Activated T-cell treated with anti-CD3 and anti-CD28 coated beads for 1 hour (primary cell): ENCODE results near the gene ABCG5.

Experiments
- DNase-seq: peaks from one replicate; pipeline ENCODE4 v3.0.0-alpha.2; 2020; ENCODE audit warnings: low read depth

The ABCG5 gene

DNA sequence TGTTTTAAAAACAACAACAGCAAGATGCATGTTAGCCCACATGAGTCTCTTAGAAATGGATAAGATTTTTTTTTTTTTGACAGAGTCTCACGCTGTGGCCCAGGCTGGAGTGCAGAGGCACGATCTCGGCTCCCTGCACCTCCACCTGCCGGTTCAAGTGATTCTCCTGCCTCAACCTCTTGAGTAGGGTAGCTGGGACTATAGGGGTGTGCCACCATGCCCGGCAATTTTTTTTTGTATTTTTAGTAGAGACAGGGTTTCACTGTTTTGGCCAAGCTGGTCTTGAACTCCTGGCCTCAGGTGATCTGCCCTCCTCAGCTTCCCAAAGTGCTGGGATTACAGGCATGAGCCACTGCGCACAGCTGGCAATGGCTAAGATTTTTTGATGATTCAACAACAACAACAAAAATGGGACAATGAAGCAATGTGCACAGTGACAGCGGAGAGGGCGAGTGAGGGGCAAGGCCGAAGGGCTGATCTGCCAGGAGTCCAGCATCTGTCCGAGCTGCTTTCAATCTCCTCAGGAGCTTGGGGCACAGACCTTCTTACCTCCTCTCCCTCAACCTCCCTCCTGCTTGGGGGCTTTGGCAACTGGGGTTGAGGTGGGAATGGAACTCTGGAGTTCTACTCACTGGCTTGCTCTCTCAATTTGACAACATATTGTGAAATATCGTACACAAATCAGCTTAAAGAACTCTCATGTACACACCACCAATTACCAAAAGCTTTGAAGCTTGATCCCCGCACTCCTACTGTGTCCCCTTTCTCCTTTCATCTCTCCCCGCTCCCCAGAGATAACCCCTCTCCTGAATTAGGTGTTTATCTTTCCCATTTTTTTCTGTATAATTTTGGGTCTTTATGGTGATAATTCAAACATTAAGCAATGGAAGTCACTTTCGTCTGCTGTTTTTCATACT is 3.6 kb upstream of the ABCG5 start:
- no peak for DNase-seq

DNA sequence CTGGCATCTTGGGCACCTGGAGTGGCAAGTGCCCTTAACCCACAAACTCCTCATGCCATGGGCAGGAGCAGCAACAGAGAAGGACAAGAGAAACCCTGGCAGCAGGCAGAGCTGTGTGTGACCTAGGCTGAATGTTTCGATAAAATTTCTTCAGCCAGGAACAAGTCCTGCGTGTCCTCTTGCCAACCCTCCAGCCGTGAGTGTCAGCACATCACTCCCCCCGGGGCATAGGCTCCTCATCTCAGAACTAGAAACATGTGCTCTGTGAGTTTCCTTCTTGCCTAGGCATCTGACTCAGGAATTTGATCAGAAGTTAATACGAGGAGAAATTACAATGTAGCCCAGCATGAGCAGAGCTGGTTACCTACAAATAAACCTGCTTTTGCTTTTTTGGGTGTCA is 2.3 kb upstream of the ABCG5 start:
- DNase-seq, result no peak

GRCh38 chr2:43839776-43840564 is 1.3 kb upstream of the ABCG5 start:
- no peak for DNase-seq

DNA sequence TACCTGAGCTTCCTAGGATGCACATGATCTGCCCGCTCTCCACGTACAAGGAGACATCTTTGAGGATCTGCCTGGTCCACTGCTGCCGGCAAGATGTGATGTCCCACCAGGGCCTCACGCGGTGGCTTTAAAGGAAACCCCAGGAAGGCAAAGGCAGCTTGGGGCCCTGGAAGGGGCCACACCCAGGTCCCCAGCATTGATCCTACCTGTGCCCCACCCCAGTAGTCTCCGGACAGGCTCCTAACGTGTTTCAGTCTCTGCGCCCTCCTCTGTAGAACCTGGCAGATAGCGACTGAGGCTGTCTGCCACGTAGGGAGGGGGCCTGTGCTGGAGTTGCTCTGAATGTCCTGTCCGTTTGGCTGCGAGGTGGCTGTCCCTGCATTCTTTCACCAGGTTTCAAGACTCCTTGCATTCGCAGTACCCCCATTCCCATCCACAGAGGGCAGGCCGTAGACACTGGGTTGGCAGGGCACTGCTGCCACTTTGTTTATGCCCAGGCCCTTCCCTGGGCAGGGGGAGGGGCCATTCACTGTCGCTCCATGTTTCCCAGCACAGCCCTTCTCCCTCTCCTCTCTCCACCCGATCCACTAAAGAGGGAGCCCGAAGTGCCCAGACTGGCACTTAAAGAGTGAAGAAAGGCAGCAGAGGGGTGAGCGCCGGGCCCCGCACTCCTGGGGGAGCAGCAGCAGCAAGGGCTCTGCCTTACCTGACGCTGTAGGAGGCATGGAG is 644 bp downstream of the ABCG5 start:
- no peak for DNase-seq

DNA sequence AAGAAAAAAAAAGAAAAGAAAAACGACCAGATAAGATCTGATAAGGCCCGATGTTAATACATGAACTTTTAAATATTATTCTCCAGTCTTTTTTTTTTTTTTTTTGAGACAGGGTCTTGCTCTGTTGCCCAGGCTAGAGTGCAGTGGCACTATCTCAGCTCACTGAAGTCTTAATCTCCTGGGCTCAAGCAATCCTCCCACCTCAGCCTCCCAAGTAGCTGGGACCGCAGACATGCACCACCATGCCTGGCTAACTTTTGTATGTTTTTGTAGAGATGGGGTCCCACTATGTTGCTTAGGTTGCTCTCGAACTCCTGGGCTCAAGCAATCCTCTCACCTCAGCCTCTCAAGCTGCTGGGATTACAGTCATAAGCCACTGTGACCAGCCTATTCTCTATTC is 1.6 kb downstream of the ABCG5 start:
- no peak for DNase-seq

GRCh38 chr2:43832457-43832856 is 6.2 kb downstream of the ABCG5 start:
- DNase-seq, result no peak

DNA sequence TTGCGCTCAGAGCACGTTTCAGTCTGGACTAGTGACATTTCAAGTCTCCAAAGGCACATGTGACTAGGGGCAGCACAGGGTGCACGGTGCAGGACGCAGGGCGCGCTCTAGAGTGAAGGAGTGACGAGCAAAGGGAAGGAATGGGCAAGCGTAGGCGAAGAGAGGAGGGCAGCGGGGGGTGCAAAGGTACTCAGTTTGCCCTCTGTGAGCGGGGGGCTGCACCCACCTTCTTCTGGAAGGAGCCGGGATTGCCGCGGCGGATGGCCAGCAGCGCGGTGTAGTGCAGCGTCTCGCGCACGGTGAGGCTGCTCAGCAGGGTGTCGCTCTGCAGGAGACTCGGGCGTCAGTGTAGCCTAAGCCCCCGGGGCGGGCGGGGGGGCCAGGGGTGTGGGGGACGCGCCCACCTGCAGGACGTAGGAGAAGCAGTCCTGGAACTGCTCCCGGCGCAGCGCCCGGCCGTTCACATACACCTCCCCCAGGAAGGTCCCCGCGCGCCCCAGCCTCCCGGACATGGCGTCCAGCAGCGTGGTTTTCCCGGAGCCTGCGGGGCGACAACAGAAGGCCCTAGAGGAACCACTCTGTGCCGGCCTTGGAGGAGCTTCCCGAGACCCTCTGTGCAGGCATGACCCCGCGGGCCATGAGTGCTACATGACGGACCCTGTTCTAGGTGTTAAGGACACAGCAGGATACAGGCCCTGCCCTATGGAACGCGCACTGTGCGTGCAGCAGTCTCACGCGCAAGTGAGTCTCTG is 6.9 kb downstream of the ABCG5 start:
- DNase-seq, result no peak

DNA sequence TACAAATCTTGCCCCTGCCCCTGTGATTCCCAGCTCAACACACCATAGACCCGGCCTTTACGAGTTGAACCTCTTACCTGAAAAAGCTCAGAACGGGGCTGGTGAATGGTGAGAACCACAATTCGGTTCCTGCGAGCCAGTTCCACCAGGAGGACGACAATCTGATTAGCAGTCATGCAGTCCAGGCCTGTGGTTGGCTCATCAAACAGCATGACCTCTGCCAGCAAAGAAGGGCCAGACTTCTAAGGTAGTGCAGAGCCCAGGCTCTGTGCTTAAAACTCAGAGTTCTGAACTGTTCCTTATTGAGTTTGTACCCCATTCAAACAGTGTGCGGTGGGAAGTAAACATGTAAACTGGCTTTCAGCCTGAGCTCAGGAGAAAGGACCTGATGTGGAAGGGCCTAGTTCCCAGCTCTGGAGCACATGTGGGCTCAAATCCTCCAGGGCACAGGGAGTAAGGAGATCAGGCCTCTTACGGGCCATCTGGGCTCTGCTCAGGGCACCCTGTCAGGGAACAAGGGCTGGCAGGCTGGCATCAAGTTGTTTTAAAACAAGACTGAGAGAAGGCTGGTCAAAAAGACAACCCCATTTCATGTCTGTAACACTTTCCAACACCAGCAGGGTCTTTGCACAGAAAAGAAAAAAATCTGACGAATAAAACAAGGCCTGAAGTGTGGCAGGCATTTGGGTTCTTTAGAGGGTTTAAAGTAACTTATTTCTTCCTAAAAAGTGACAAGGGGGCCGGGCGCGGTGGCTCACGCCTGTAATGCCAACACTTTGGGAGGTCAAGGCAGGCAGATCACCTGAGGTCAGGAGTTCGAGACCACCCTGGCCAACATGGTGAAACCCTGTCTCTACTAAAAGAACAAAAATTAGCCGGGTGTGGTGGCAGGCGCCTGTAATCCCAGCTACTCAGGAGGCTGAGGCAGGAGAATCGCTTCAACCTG is 12.1 kb downstream of the ABCG5 start:
- DNase-seq, result no peak

- no peak for DNase-seq
These were observed 12.8 kb downstream of the ABCG5 start for GRCh38 chr2:43825841-43826240.

DNA sequence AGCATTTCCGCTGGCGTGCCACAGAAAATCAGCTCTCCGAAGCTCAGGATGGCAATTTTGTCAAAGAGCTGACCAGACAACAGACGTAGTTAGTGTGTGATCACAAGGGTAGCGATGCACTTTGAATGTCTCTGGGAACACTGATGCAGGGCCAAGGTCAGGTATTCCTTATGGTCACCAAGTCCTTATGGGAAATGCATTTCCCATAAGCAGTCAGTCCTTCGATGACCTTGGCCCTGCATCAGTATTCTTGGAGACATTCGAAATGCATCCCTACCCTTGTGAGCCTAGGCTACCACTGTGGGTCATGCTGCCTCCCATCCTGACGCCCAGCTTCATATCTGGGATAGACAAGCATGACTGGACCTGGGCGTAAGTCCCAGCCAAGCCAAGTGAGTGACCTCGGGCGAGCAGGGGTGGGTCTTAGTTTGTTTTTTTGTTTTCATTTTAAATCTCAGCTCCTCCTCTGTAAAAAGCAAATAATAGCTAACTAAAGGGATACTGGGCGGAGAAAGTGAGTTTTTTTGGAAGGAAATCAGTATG is 13.6 kb downstream of the ABCG5 start:
- no peak for DNase-seq

- no peak for DNase-seq
These were observed 14.1 kb downstream of the ABCG5 start for GRCh38 chr2:43824512-43824911.

DNA sequence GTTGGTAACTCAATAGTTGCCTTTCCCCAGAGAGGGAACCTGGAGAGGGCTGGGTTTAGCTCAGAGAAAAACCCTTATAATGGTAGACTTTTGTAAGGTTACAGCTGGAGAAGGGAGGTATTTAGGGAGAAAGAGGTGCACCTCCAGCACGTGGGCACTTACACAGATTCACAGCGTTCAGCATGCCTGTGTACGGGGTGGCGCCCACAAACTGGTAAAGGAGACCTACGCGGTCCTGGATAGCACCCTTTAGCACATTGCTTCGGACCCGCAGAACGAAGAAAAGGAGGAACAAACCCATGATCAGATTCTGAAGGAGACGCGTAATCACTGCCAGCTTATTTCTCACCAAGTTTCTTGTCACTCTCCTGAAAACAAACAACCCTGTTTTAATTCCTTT is 14.9 kb downstream of the ABCG5 start:
- DNase-seq, result no peak

DNA sequence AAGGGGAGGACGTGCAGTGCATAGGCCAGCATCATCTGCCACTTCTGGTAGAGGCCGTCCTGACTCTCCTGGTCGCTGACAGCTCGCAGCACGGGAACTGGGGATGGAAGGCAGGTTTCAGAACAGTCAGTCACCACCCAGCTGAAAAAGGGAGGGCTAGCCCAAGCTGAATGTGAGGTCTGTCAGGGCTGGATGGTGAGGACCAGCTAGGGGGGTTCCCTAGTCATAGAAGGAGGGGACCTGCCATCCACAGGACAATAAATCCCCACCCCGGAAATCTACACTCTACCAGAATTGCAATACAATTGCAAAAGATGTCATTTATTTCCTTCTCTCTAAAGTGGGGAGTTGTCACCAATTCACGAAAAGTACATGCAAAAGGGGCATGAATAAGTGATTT is 15.8 kb downstream of the ABCG5 start:
- DNase-seq, result no peak

GRCh38 chr2:43819491-43820163 is 19.0 kb downstream of the ABCG5 start:
- DNase-seq, result no peak

- DNase-seq, result no peak
These were observed 19.9 kb downstream of the ABCG5 start for GRCh38 chr2:43818761-43819160.

DNA sequence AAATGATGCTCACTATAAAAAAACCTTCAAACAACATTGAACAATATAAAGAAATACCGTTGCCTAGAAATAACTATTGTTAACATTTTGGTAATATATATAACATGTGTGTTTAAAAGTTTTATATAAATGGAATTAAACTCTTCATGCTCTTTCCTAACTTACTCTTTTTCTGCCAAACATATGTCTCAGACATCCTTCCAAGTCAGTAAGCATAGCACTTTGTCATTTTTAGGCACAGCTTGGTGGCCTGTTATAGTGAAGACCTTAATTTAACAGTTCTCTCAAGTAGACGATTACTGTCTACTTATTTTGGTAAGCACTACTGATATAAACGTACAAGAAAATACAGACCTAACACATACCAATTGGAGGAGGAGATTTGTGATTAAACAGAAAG is 23.9 kb downstream of the ABCG5 start:
- DNase-seq, result no peak

- DNase-seq, result no peak
These were observed 25.7 kb downstream of the ABCG5 start for GRCh38 chr2:43812947-43813346.

GRCh38 chr2:43812006-43812405 is 26.6 kb downstream of the ABCG5 start:
- no peak for DNase-seq

DNA sequence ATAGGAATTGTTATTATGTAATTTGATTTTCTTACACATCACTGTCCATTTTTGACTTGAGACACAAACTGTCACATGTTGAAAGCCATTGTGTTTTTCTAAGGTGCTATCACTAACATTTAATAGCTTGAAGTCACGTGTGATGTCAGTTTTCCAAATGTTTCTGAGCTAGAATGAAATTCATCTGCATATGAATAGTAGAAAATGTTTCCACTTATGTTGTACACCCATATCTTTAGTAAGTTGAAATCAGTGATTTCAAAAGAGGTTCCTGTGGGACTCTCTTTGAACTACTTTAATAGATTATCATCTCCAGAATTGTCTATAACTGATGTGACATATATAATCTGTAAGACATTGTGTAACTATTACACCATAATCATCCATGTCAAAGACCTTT is 27.8 kb downstream of the ABCG5 start:
- DNase-seq, result no peak

DNA sequence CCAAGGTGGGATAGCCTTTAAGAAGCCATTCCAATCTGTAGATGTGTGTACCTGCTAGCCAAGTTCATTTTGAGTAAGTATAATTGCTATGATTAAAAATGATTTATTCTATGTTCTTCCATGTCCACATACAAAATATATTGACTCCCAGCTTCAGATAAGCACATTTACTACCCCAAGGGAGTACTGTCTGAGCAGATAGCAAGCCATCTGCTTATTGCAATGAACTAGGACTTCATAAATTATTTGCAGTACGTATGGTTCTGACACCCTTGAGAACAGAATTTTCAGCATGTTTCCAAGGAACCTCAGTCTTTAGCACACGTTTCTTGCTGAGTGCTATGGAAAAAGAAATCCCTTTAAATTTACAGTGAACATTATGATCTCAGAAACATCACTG is 28.2 kb downstream of the ABCG5 start:
- DNase-seq, result no peak
